Osteoblast (primary cell): Measurements from ENCODE around the gene CBX4. TPM values are rescaled to one million over a fixed set of nuclear protein-coding genes. Genes with fewer than 3 reads are reported as not detected.

Source experiments
- DNase-seq: peaks from one replicate; pipeline ENCODE4 v3.0.0; 2011; ENCODE audit warnings: low spot score, mixed read lengths; ENCODE audit not compliant: insufficient read length; ENCODE audit errors: missing footprints
- H2AFZ ChIP-seq: 2 replicates; pipeline ENCODE4 v1.6.0; 2011; ENCODE audit warnings: mild to moderate bottlenecking, low read length
- H3K27ac ChIP-seq: 2 replicates; pipeline ENCODE4 v1.5.1; 2011; ENCODE audit warnings: mild to moderate bottlenecking, low read depth, low read length, moderate library complexity
- H3K27me3 ChIP-seq: 2 replicates; pipeline ENCODE4 v1.6.0; 2012; ENCODE audit warnings: mild to moderate bottlenecking, control low read depth, inconsistent platforms, low read length, moderate library complexity; ENCODE audit not compliant: insufficient read depth
- H3K36me3 ChIP-seq: 2 replicates; pipeline ENCODE4 v1.5.1; 2011; ENCODE audit warnings: mild to moderate bottlenecking, low read length, control low read depth, moderate library complexity; ENCODE audit not compliant: insufficient read depth
- H3K4me1 ChIP-seq: 2 replicates; pipeline ENCODE4 v1.5.1; 2011; ENCODE audit warnings: mild to moderate bottlenecking, low read length, control low read depth, moderate library complexity; ENCODE audit not compliant: insufficient read depth
- H3K4me2 ChIP-seq: 2 replicates; pipeline ENCODE4 v1.6.0; 2011; ENCODE audit warnings: mild to moderate bottlenecking, low read length; ENCODE audit not compliant: insufficient read depth
- H3K4me3 ChIP-seq: fragments of 200-600 bp; sonication (generic); 3 replicates; pipeline ENCODE4 v1.5.1; 2012; ENCODE audit warnings: mild to moderate bottlenecking, low read length, inconsistent platforms; ENCODE audit not compliant: insufficient read depth
- H3K79me2 ChIP-seq: 2 replicates; pipeline ENCODE4 v1.6.0; 2012; ENCODE audit warnings: mild to moderate bottlenecking, low read length, control low read depth, inconsistent platforms; ENCODE audit not compliant: insufficient read depth
- H3K9me3 ChIP-seq: 2 replicates; pipeline ENCODE4 v1.5.1; 2011; ENCODE audit warnings: low read depth, low read length, control low read depth
- H4K20me1 ChIP-seq: 2 replicates; pipeline ENCODE4 v1.6.0; 2012; ENCODE audit warnings: mild to moderate bottlenecking, low read length, control low read depth; ENCODE audit not compliant: insufficient read depth
- CTCF ChIP-seq: IDR thresholded peaks from 2 replicates; pipeline ENCODE4 v1.5.1; 2011; ENCODE audit warnings: mild to moderate bottlenecking, low read depth, low read length, moderate library complexity; ENCODE audit errors: extremely low read depth
- total RNA-seq: library from RNA; depleted of rRNA; stranded (reverse); fragments of >200 nt; gene quantifications from 2 replicates; pipeline ENCODE4 v1.2.3, GENCODE V29; 2012

CBX4 gene
- total RNA-seq, 1 donor, result 22.1 TPM

GRCh38 chr17:79847698-79848369 lies 8.6 kb upstream of the CBX4 start:
- Histone ChIP-seq H3K4me1 (peaks cover 2% of the 10 kb centered on the region), H3K9me3 (no peaks in the 10 kb centered on the region), H3K27ac (no peak overlapping the region), H2AFZ (no peak overlapping the region), H4K20me1 (no peaks in the 10 kb centered on the region), H3K4me3 (no peak overlapping the region), H3K4me2 (no peak overlapping the region), H3K79me2 (no peaks in the 10 kb centered on the region), H3K27me3 (peaks cover 14% of the 10 kb centered on the region), H3K36me3 (no peaks in the 10 kb centered on the region)
- DNase-seq, result no peak
- no peak for TF ChIP-seq CTCF

GRCh38 chr17:79845601-79845949 lies 6.3 kb upstream of the CBX4 start:
- Histone ChIP-seq H3K27ac (no peak overlapping the region), H3K4me1 (no peaks in the 10 kb centered on the region), H3K4me2 (peak overlapping the region; percentile 7), H3K4me3 (no peak overlapping the region), H4K20me1 (no peaks in the 10 kb centered on the region), H3K27me3 (peaks cover 36% of the 10 kb centered on the region), H3K36me3 (no peaks in the 10 kb centered on the region), H2AFZ (no peak overlapping the region), H3K9me3 (no peaks in the 10 kb centered on the region), H3K79me2 (no peaks in the 10 kb centered on the region)
- TF ChIP-seq CTCF, result no peak
- no peak for DNase-seq

- TF ChIP-seq CTCF, result peak; percentile 39
- H4K20me1 ChIP-seq, result no peaks in the 10 kb centered on the region
- H2AFZ ChIP-seq, result no peak overlapping the region
- no peaks in the 10 kb centered on the region for H3K79me2 ChIP-seq
- peaks cover 42% of the 10 kb centered on the region for H3K27me3 ChIP-seq
- DNase-seq, result peak; percentile 99
- peak overlapping the region; percentile 83 for H3K4me2 ChIP-seq
- H3K4me1 ChIP-seq, result no peaks in the 10 kb centered on the region
- H3K4me3 ChIP-seq, result peak overlapping the region; percentile 74
- H3K9me3 ChIP-seq, result no peaks in the 10 kb centered on the region
- H3K27ac ChIP-seq, result no peak overlapping the region
- H3K36me3 ChIP-seq, result no peaks in the 10 kb centered on the region
Measured at GRCh38 chr17:79844869-79845600, 5.8 kb upstream of the CBX4 start.
